ENCODE data around the gene H1-8.
"Not testable (repeated sequence)": the region's sequence is repeated elsewhere in the genome, so short reads cannot be mapped to it uniquely, and the experiment has no call there.

The H1-8 gene

DNA sequence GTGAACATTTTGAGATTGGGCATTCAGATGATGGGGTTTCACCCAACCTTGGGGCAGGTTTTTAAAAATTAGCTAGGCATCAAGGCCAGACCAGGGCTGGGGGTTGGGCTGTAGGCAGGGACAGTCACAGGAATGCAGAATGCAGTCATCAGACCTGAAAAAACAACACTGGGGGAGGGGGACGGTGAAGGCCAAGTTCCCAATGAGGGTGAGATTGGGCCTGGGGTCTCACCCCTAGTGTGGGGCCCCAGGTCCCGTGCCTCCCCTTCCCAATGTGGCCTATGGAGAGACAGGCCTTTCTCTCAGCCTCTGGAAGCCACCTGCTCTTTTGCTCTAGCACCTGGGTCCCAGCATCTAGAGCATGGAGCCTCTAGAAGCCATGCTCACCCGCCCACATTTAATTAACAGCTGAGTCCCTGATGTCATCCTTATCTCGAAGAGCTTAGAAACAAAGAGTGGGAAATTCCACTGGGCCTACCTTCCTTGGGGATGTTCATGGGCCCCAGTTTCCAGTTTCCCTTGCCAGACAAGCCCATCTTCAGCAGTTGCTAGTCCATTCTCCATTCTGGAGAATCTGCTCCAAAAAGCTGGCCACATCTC is 8.4 kb upstream of the H1-8 start:
- no peak for FAIRE-seq

DNA sequence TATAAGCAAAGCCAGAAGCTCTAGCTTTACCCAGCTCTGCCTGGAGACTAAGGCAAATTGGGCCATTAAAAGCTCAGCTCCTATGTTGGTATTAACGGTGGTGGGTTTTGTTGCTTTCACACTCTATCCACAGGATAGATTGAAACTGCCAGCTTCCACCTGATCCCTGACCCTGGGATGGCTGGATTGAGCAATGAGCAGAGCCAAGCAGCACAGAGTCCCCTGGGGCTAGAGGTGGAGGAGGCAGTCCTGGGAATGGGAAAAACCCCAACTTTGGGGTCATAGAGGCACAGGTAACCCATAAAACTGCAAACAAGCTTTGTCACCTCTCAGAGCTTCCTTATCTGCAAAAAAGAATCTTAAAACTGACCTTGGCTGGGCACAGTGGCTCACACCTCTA is 7.9 kb upstream of the H1-8 start:
- no peak for FAIRE-seq

DNA sequence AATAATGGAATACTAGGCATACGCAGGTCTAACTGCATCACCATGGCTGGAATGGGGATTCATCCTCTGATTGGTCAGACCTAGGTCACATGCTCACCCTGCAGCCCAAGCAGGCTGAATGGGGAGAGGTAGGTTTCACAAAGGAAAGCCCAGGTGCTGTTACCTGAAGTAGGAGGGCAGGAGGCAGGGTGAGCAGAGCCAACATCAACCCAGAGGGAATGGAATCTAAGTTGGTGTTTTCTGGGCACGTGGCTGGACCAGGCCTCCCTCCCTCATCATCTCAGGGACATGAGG is 6.7 kb upstream of the H1-8 start:
- no peak for FAIRE-seq

DNA sequence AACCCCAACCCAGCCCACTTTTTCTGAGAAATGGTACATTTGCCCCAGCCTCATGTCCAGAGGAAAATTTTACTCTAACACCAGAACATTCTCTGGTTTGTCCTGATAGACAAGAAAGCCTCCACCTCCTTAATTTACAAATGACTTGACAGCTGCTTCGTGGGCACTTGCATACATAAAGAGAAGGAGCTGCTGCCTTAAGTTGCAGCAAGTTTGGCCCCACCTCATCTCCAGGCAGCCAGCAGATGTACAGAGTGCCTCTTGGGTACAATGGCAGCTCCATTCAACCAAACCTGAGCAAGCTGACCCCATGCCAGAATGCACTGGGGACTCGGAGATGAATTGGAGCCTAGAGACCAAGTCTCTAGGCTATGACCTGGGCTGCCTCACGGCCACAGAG is 6.2 kb upstream of the H1-8 start:
- no peak for FAIRE-seq

DNA sequence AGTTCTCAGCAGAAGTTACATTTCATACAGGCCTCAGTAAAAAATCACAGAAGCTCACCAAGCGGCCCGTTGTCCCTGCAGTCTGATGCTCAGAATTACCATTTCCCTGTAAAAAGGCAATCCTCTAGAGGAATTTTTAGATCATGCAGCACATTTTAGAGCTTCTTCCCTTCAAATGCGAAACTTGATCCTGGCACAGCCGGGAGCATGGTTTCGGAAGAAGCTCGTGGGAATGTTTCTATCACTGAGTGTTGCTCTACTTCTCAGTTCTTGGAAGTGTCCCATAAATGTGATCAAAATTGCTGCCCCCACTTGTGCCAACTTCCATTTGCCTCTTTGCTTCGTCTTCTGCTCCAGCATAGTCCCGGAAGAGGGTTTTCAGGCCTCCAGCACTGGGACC is 3.8 kb upstream of the H1-8 start:
- no peak for FAIRE-seq

DNA sequence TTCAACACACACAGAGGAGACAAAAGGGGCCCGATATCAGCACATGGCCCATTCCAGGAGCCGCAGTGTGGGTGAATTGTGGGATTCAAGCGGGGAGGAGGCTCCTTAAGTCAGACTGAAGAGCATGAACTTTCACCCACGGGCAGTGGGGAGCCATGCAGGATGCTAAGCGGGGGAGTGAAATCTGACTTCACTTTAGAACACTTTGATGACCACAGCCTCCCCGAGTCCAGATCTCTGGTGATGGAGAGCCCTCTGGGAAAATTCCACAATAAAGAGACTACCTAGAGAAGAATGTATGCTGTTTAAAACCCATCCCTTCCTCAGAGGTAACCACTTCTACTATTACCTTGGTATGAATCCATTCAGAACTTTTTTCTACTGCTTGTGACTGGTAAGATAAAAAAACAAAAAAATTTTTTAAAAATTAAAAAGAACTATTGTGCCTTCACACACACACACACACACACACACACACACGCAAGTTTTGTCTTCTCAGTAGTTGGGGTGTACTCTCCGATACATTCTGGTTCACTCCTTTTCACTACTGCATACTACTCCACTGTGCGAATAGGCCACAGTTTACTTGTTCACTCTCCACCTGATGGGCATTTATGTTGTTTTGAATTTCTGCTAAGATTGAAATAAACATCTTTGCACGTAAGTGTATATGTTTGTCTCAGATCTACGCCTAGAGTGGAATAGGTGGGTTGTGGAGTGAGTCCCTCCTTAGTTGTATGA is 2.0 kb upstream of the H1-8 start:
- FAIRE-seq: no peak

DNA sequence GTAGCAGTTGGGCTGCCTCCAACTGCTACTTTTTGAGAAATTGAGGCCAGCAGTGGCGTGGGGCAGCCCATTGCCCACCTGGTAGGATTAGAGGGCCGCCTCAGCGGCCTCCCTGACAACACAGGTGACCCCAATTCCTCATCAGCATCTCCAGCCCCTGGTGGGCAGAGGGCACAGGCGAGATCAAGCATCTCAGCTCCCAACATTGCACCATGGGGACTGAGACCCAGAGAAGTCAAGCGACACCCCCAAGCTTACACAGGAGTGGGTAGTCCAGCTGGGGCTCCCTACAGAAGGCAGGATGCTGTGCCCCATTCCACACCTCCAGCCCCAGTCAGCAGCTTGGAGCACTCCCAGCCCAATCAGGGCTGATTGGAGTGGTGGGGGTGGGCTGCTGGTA is 228 bp upstream of the H1-8 start:
- no peak for FAIRE-seq

DNA sequence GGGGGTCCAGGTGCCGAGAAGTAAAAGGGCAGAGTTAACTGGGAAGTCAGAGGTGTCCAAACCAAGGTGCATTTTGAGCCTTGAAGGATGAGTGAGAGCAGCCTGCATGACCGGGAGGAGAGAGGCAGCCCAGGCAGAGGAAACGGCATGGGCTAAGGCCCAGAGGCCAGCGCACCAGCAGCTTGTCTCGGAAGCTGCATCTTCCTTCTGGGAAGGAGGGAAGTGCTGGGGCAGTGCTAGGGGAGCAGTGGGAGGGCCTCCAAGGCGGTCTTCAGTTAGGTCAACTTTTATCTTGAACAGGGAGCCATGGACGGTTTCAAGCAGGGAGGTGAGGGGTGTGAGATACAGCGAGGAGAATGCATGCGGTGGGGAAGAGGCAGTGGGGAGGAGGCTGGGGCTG is 1.0 kb downstream of the H1-8 start:
- FAIRE-seq: no peak

DNA sequence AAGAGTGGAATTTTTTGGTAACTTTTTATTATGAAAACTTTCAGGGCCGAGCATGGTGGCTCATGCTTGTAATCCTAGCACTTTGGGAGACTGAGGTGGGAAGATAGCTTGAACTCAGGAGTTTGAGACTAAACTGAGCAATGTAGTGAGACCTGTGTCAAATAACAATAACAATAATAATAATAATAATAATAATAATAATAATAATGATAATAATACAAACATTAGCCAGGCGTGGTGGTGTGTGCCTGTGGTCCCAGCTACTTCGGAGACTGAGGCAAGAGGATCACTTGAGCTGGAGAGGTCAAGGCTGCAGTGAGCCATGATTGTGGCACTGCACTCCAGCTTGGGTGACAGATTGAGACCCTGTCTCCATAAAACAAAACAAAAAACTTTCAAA is 3.0 kb downstream of the H1-8 start:
- FAIRE-seq: not testable (repeated sequence)

DNA sequence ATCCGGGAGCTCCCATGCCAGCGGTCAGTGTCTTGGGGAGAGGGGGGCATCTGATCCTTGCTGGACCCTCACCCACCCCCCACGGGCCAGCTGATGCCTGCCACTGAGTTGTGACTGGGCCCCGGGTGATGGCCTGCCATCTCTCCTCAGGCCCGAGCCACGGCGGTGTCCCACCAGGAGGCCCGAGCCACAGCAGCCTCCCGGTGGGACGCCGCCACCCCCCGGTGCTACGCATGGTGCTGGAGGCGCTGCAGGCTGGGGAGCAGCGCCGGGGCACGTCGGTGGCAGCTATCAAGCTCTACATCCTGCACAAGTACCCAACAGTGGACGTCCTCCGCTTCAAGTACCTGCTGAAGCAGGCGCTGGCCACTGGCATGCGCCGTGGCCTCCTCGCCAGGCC is 4.3 kb downstream of the H1-8 start:
- FAIRE-seq: no peak

DNA sequence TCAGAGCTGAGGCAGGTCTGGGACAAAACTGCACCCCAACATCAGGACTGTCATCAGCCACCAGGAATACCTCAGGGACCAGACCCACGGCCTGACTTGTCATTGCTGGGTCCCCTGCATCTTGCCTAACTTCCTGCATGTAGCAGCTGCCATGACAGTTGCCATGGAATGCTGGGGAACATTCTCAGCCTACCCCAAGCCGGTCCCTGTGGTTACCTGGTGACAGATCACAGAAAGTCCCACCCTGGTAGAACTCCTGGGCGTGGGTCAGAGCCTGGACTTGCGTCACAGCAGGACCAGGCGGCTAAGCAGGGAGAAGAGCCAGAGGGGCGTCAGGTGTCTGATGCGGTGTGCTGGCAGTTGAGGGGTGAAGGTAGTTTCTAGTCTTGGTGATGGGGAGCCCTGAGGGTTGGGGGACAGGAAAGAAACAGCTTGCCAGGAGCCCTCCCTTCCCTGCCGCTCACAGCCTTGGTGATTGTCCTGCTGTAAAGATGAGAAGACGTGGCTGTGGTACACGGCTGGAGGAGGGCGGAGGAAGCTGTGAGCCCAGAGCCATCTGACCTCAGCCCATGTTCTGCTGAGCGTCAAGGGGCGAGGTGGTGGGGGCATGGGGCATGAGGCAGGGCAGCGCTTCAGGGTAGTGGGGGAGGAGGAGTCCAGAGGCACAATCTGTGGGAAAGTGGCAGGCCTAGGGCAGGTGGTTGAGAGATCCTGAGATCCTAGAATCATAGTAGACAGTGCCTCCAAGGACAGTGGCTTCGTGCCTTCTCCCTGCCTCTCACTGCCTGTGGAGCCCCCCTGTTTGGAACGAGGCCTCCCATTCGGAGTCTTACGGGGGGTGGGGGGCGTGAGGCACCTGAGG is 5.4 kb downstream of the H1-8 start:
- FAIRE-seq: no peak

DNA sequence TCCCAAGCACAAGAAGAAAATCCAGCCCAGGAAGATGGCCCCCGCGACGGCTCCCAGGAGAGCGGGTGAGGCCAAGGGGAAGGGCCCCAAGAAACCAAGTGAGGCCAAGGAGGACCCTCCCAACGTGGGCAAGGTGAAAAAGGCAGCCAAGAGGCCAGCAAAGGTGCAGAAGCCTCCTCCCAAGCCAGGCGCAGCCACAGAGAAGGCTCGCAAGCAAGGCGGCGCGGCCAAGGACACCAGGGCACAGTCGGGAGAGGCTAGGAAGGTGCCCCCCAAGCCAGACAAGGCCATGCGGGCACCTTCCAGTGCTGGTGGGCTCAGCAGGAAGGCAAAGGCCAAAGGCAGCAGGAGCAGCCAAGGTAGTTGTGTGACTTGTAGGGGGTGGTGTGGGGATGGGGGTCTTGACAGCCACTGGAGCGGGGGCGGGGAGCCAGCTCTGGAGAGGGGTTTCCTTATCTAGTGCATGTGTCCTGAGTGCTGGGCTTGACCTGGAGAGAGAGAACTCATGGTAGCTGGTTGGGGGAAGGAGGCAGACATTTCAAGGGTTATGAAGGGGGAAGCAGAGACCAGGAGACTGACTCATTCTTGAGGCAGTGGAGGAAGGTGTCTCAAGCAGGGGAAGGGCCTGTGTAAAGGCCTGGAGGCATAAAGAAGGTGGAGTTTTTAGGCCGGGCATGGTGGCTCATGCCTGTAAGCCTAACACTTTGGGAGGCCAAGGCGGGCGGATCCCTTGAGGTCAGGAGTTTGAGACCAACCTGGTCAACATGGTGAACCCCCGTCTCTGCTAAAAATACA is 6.2 kb downstream of the H1-8 start:
- no peak for FAIRE-seq

DNA sequence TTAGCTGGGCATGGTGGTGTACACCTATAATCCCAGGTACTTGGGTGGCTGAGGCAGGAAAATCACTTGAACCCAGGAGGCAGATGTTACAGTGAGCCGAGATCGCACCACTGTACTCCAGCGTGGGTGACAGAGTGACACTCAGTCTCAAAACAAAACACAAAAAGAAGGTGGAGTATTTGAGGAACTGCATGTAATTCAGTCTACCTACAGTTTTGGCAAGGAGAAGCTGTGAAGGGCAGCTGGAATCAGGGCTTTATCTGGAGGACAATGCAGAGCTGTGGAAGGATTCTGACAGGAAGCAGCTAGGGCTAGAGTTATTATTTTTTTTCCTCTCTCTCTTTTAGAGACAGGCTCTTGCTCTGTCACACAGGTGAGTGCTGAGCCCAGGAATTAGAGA is 6.8 kb downstream of the H1-8 start:
- FAIRE-seq: no peak

DNA sequence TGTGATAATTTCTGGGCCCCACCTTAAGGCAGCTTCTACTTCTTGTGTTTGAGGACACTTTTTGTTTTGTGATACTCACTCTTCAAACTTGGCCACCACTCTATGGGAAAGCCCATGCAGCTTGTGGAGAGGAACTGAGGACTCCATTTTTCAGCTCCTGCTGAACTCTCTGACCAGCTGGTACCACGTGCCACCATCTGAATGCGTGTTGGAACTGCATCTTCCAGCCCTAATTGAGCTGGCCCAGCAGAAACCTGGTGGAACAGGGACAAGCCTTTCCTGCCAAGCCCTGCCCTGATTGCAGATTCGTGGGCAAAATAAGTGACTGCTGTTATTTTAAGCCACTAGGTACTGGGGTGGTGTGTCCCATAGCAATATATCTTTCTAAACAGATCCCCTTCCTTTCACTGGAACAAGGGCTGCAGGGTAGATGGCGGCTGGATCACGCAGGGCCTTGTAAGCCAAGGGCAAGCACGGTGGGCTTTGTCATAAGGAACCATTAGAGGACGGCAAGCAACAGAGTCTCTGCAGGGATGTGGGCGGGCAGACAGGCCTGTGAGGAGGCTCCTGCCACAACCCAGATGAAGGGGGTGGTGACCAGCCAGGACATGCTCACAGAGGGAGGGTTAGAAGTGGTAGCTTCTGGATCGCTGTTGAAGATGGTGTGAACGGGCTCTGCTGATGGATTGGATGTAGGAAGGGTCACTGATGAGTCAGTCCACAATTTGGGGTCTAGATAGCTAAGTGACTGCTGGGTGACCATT is 9.5 kb downstream of the H1-8 start:
- FAIRE-seq: no peak

DNA sequence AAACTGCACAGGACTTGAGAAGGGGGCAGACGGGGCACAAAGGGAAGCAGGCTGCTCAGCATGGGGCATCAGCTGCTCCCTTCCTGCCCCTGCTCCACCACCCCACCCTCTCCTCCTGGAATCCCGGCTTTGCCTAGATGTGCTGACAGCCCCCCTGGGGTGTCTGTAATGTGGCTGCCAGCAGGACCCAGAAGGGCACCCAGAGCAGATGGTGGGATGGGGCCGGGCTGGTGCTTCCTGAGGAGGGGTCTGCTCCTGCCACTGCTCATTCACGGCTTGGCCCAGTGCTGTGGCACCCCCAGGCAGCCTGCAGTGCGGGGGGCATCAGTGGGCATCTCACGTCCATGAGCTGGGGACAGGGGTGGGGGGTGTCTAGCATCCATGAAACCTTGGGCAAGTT is 10.2 kb downstream of the H1-8 start:
- no peak for FAIRE-seq

DNA sequence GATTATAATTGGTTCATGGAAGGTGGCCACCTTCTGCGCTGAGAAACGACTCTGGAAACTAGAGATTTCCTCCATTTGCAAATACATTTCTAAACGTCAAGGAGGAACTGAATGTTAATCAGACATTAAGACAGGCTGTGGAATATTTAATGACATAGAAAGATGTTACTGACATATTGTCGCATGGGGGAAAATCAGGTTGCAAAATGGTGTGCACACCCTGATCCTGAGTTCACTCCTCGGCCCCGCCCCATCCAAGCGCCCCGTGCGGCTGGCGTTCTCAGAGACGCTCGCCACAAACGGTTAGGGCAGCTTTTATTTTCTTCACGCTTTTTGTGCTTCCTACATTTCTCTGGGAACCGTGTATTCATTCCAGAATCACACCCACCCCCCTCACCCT is 10.7 kb downstream of the H1-8 start:
- no peak for FAIRE-seq

DNA sequence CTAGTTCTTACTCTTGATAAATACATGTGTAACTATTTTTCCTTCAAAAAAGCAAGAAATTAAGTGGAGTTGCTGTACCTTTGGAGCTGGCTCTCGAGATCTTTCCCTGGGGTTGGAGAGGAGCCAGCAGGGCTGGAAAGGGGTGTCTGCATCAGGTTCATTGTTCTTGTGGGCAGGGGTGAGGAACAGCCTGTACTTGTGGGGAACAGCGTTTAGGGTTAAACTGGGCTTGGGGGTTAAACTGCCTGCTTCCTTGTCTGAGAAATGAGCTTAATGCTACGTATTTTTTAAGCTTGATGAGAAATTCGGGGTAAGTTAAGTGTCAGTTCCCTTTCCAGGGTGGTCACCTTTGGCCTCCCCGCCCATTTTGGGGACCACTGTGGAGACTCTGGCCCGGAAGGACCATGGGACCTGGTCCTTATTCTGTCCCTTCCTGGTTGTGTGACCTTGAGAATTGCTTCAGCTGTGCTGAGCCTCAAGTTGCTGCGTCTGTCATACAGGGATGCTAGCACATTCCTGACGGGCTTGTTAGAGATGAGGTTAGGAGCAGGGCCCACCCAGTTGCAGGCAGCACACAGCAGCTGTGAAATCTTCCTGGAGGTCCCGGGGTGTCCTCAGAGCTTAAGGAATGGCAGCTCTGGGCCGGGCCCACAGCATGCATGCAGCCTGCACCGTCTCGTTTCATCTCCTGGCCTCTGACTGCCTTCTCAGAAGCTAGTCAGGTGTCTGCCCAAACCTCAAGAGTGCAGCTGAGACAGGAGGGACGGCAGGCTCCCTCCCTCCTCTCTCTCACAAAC is 11.6 kb downstream of the H1-8 start:
- no peak for FAIRE-seq

DNA sequence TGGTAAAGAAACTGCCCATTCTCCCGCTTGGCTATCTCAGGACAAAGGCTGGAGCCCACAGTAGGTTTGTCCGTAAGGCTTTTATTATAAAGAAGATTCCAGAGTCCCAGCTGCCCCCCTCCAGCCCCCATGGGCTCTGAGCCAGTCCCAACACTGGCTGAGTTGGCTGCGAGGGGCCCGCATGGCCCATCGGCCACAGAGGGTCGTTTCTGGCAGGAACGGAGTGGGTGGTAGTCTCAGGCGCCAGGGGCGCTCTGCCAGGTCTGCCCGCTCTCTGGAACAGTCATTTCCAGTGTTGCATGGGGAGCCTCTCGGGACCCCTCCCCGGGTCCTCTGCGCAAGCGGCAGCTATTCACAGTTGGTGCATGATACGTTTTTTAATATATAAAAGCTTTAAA is 12.2 kb downstream of the H1-8 start:
- FAIRE-seq: no peak

DNA sequence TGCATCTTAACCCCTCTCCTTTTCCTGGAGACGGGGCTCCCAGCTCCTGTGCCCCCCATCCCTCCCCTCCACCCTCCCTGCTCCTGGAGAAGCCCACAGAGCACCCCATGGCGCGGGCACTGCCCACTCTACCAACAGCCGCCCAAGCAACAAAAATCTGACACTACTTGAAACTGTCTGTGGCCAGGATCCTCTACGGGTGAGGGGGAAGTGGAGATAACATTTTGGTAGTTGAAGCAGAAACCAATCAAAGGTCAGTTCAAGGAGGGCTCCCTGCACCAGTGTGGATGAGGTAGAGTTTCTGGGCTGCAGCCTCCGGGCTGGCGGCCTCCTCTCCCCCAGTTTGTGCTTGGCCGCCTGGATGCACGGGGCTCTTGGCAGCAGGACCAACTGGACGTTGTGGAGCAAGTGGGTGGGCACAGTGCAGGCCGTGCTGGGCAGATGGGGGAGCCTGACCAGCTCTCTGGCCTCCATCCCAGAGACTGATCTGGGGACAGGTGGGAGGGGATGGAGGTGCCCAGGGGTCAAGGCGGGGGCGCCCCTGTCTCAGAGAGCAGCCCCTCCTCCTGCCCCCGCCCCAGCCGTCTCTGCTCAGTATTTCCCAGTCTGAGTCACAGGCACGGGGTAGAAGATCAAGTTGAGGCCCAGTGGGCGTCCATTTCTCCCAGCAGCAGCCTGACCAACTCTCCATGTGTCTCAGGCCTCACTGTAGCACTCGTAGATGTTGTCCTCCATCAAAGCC is 12.8 kb downstream of the H1-8 start:
- no peak for FAIRE-seq

DNA sequence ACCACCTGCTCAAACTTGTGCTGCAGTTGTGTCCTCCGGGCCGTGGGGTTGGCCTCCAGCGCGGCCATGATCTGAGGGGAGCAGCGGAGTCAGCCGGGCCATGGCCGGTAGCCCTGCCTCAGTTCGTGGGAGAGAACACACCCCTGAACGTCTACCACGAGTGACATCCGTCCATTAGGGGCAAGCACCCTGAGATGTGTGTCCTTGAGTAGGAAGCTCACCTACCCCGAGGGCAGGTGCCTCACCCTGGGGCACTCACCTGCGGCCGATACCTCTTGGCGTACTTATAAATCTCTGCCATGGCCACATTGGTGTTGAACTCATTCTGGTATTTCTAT is 13.4 kb downstream of the H1-8 start:
- FAIRE-seq: no peak

DNA sequence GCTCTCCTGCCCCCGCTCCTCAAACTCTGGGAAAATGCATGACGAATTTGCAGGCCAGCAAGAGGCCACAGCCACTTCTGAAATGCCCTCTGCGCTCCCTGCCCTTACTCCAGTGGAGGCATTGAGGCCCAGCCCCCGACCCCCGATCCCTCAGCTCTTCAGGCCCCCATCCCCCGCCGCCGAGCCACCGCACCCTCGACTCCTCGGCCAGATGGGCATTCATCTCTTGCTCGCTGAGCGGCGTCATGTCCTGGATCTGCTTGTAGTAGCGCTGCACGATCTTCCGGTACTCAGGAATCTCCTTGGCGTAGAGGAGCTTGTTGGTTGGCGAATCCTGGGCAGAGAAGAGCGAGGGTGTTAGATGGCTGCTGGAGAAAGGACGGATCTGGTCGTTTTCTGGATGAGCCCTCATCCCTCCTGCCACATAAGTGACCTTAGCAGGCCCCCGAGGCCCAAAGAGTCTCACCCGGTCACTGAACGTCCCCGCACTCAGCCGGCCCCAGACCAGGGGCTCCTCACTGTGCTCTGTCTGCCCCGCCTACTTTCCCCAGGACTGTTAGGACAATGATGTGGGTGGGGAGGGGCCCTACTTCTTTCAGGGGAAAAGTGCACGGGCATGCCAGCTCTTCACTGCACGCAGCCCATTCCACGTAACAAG is 14.0 kb downstream of the H1-8 start:
- FAIRE-seq: no peak
